ENCODE data around the gene CPAMD8.

Gene CPAMD8

DNA sequence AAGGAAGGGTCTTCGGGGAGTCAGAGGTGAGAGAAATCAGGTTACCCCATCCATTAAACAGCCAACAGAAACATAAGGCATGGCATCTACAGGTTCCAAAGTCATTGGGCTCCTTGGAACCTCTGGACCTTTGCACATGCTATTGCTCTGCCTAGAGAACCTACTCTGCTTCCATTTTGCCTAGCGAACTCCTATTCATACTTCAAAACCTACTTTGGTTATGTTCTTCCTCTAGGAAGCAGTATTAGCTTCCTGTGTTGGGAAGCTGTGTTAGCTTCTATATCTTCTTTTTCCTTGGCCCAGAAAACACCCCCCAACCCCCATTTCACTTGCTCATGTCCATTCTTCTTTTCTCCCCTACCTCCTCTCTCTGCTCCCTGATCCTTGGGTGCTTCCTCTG is 98.3 kb downstream of the CPAMD8 start:
- Histone ChIP-seq H3K9ac (ENCODE audit: low read length) (no peak overlapping the region), H3K36me3 (ENCODE audit: insufficient read depth, low read length) (no peaks in the 10 kb centered on the region), H3K9me3 (ENCODE audit: low read length) (no peaks in the 10 kb centered on the region), H3K4me3 (ENCODE audit: low read depth in 1 of 2, low read length in 2 of 2) (no peak overlapping the region), H3K27me3 (ENCODE audit: control insufficient read depth in 1 of 2, insufficient read depth in 2 of 2, low read length in 2 of 2) (no peaks in the 10 kb centered on the region), H3K27ac (ENCODE audit: low read depth, low read length) (no peak overlapping the region), H3K4me1 (ENCODE audit: insufficient read depth, low read length) (no peaks in the 10 kb centered on the region)

DNA sequence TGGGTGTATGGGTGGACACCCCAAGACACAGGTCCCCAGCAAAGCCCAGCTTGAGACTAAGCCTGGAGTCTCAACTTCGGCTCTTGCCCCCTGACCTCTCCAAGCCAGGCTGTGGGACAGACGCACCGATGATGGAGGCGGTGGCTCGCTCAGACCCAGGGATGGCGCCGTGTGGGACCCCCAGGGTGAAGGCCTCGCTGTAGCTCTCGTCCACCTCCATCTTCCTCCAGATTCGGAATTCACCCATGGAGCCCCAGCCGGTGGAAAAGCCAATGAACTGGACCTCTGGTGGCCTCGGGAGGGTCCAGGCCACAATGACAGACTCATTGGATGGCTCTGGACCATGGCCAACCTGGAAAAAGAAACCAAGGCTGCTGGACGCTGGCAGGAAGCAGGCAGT is 98.7 kb downstream of the CPAMD8 start:
- Histone ChIP-seq H3K36me3 (ENCODE audit: insufficient read depth, low read length) (no peaks in the 10 kb centered on the region), H3K27me3 (ENCODE audit: control insufficient read depth in 1 of 2, insufficient read depth in 2 of 2, low read length in 2 of 2) (no peaks in the 10 kb centered on the region), H3K9me3 (ENCODE audit: low read length) (no peaks in the 10 kb centered on the region), H3K4me3 (ENCODE audit: low read depth in 1 of 2, low read length in 2 of 2) (no peak overlapping the region), H3K27ac (ENCODE audit: low read depth, low read length) (no peak overlapping the region), H3K4me1 (ENCODE audit: insufficient read depth, low read length) (no peaks in the 10 kb centered on the region), H3K9ac (ENCODE audit: low read length) (no peak overlapping the region)

DNA sequence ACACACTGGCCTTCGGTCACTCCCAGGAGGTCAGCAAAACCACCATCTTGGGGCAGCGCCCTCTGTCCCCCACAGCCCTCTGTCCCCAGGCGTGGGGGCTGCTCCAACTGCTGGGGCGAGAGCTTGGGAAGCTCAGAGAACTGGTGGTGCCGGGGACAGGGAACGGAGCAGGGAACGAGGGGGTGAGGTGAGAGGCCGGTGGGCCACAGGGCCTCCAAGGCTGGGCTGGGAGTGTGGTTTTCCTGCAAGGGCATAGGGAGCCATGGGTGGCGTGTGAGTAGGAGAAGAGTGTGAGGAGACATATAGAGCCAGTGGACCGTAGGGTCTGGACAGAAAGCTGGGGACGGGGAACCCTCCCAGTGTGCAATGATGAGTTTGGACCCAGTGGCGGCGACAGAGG is 103.7 kb downstream of the CPAMD8 start:
- Histone ChIP-seq H3K9ac (ENCODE audit: low read length) (no peak overlapping the region), H3K27ac (ENCODE audit: low read depth, low read length) (no peak overlapping the region), H3K36me3 (ENCODE audit: insufficient read depth, low read length) (no peaks in the 10 kb centered on the region), H3K4me1 (ENCODE audit: insufficient read depth, low read length) (no peaks in the 10 kb centered on the region), H3K27me3 (ENCODE audit: control insufficient read depth in 1 of 2, insufficient read depth in 2 of 2, low read length in 2 of 2) (no peaks in the 10 kb centered on the region), H3K4me3 (ENCODE audit: low read depth in 1 of 2, low read length in 2 of 2) (no peak overlapping the region), H3K9me3 (ENCODE audit: low read length) (no peaks in the 10 kb centered on the region)

DNA sequence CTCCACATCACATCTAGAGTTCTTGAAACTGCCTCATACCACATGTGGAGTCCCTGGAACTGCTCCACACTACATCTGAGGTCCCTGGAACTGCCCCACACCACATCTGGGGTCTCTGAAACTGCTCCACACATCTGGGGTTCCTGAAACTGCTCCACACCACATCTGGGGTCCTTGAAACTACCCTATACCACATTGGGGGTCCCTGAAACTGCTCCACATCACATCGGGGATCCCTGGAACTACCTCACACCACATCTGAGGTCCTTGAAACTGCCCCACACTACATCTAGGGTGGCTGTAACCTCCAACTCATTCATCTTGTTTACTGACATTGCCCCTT is 104.0 kb downstream of the CPAMD8 start:
- H3K4me1 ChIP-seq (ENCODE audit: insufficient read depth, low read length): no peaks in the 10 kb centered on the region
- H3K27ac ChIP-seq (ENCODE audit: low read depth, low read length): no peak overlapping the region
- H3K9me3 ChIP-seq (ENCODE audit: low read length): no peaks in the 10 kb centered on the region
- H3K9ac ChIP-seq (ENCODE audit: low read length): no peak overlapping the region
- H3K4me3 ChIP-seq (ENCODE audit: low read depth in 1 of 2, low read length in 2 of 2): no peak overlapping the region
- H3K36me3 ChIP-seq (ENCODE audit: insufficient read depth, low read length): no peaks in the 10 kb centered on the region
- no peaks in the 10 kb centered on the region for H3K27me3 ChIP-seq (ENCODE audit: control insufficient read depth in 1 of 2, insufficient read depth in 2 of 2, low read length in 2 of 2)

DNA sequence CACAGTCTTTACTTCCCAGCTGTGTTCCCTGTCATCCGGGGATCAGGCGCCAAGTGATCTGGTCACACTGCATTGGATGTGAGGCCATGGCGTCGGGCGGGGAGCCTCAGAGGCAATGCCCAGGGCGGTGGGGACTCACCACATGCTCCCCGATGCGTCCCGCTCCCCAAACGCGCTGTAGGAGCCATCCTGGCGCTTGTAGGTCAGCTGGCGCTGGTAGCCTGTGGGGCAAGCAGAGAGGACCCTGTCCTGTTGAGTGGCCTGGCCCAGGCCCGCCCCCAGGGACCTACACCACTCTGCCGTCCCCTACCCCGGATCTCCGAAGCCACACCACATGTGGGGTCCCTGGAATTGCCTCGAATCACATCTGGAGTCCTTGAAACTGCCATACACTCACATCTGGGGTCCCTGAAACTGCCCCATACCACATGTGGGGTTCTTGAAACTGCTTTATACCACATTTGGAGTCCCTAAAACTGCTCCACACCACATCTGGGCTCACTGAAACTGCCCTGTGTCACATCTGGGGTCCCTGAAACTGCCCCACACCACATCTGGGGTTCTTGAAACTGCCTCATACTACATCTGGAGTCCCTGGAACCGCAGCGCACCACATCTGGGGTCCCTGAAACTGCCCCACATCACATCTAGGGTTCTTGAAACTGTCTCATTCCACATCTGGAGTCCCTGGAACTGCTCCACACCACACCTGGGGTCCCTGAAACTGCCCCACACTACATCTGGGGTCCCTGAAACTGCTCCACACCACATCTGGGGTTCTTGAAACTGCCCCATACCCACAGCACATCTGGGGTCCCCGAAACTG is 104.6 kb downstream of the CPAMD8 start:
- Histone ChIP-seq H3K4me3 (ENCODE audit: low read depth in 1 of 2, low read length in 2 of 2) (no peak overlapping the region), H3K9me3 (ENCODE audit: low read length) (no peaks in the 10 kb centered on the region), H3K9ac (ENCODE audit: low read length) (no peak overlapping the region), H3K4me1 (ENCODE audit: insufficient read depth, low read length) (no peaks in the 10 kb centered on the region), H3K36me3 (ENCODE audit: insufficient read depth, low read length) (no peaks in the 10 kb centered on the region), H3K27me3 (ENCODE audit: control insufficient read depth in 1 of 2, insufficient read depth in 2 of 2, low read length in 2 of 2) (no peaks in the 10 kb centered on the region), H3K27ac (ENCODE audit: low read depth, low read length) (no peak overlapping the region)

DNA sequence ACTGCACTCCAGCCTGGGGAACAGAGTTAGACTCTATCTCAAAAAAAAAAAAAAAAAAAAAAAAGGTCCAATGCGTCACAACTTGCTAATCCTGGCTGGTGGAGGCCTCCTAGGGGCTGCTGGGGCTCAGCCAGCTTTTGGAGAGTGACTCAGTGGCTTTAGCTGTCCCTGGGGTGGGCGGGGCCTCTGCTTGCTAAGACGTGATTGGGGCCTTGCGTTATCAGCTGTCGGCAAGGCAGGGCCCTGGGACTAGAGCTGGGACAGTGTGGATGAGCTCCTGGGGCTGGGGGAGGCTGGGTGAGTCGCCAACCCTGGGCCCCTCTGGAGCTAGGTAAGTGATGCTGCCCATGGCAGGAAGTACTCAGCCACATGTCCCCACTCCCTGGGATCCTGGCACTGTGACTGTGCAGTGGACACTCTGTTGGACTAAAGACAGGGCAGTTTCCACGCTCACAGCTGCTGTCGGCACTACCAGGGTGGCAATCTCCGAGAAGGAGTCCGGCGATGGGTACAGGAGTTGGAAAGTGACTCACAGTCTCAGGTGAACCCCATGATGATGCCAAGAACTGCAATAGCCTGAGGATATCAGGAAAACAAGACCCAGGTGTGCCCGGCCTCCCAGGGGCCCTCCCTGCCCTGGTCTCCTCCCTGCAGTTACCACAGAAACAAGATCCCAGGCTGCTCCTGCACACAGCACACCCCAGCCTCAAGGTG is 105.6 kb downstream of the CPAMD8 start:
- Histone ChIP-seq H3K36me3 (ENCODE audit: insufficient read depth, low read length) (no peaks in the 10 kb centered on the region), H3K4me3 (ENCODE audit: low read depth in 1 of 2, low read length in 2 of 2) (no peak overlapping the region), H3K27ac (ENCODE audit: low read depth, low read length) (no peak overlapping the region), H3K4me1 (ENCODE audit: insufficient read depth, low read length) (no peaks in the 10 kb centered on the region), H3K9ac (ENCODE audit: low read length) (no peak overlapping the region), H3K27me3 (ENCODE audit: control insufficient read depth in 1 of 2, insufficient read depth in 2 of 2, low read length in 2 of 2) (no peaks in the 10 kb centered on the region), H3K9me3 (ENCODE audit: low read length) (no peaks in the 10 kb centered on the region)

DNA sequence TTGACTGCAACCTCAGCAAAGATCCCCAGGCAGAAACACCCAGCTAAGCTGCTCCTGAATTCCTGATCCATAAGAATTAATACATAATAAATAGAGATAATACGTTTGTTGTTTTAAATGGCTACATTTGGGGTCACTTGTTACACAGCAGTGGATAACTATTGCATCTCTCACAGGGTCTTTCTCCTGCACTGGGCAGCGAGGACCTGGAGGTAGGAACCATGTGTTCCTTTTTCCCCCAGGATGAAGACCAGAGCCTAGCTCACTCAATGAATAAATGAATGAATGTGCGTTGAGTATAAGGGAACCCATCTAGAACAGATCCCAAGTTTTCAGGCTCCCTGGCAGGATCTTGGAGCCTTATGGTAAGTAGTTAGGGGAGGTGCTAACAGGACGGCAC is 107.1 kb downstream of the CPAMD8 start:
- Histone ChIP-seq H3K4me1 (ENCODE audit: insufficient read depth, low read length) (no peaks in the 10 kb centered on the region), H3K4me3 (ENCODE audit: low read depth in 1 of 2, low read length in 2 of 2) (no peak overlapping the region), H3K27me3 (ENCODE audit: control insufficient read depth in 1 of 2, insufficient read depth in 2 of 2, low read length in 2 of 2) (no peaks in the 10 kb centered on the region), H3K9me3 (ENCODE audit: low read length) (no peaks in the 10 kb centered on the region), H3K27ac (ENCODE audit: low read depth, low read length) (no peak overlapping the region), H3K9ac (ENCODE audit: low read length) (no peak overlapping the region), H3K36me3 (ENCODE audit: insufficient read depth, low read length) (no peaks in the 10 kb centered on the region)

DNA sequence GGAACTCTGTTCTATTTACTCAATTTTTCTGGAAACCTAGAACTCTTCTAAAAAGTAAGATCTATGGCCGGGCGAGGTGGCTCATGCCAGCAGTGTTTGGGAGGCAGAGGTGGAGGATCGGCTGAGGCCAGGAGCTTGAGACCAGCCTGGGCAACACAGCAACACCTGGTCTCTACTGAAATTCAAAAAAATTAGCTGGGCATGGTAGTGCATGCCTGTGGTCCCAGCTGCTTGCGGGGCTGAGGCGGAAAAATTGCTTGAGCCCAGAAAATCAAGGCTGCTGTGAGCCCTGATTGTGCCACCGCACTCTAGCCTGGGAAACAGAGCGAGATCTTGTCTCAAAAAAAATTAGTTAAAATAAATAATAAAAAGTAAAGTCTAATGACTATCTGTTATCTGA is 109.2 kb downstream of the CPAMD8 start:
- no peak overlapping the region for H3K27ac ChIP-seq (ENCODE audit: low read depth, low read length)
- H3K4me1 ChIP-seq (ENCODE audit: insufficient read depth, low read length): no peaks in the 10 kb centered on the region
- H3K27me3 ChIP-seq (ENCODE audit: control insufficient read depth in 1 of 2, insufficient read depth in 2 of 2, low read length in 2 of 2): no peaks in the 10 kb centered on the region
- peaks cover 10% of the 10 kb centered on the region for H3K9me3 ChIP-seq (ENCODE audit: low read length)
- H3K9ac ChIP-seq (ENCODE audit: low read length): no peak overlapping the region
- H3K4me3 ChIP-seq (ENCODE audit: low read depth in 1 of 2, low read length in 2 of 2): no peak overlapping the region
- no peaks in the 10 kb centered on the region for H3K36me3 ChIP-seq (ENCODE audit: insufficient read depth, low read length)

DNA sequence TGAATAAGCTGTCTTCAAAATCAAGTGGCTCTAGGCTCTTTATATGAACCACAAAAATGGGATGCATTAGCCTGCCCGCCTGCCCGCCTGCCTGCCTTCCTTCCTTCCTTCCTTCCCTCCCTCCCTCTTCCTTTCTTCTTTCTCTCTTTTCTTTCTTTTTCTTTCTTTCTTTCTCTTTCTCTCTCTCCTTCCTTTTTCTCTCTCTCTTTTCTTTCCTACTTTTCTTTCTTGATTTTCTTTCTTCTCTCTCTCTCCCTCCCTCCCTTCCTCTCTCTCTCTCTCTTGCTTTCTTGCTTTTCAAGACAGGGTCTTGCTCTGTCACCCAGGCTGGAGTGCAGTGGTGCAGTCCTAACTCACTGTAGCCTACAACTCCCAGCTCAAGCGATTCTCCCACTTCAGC is 110.9 kb downstream of the CPAMD8 start:
- Histone ChIP-seq H3K4me3 (ENCODE audit: low read depth in 1 of 2, low read length in 2 of 2) (no peak overlapping the region), H3K27ac (ENCODE audit: low read depth, low read length) (no peak overlapping the region), H3K4me1 (ENCODE audit: insufficient read depth, low read length) (no peaks in the 10 kb centered on the region), H3K27me3 (ENCODE audit: control insufficient read depth in 1 of 2, insufficient read depth in 2 of 2, low read length in 2 of 2) (no peaks in the 10 kb centered on the region), H3K36me3 (ENCODE audit: insufficient read depth, low read length) (no peaks in the 10 kb centered on the region), H3K9ac (ENCODE audit: low read length) (no peak overlapping the region), H3K9me3 (ENCODE audit: low read length) (peaks cover 10% of the 10 kb centered on the region)

DNA sequence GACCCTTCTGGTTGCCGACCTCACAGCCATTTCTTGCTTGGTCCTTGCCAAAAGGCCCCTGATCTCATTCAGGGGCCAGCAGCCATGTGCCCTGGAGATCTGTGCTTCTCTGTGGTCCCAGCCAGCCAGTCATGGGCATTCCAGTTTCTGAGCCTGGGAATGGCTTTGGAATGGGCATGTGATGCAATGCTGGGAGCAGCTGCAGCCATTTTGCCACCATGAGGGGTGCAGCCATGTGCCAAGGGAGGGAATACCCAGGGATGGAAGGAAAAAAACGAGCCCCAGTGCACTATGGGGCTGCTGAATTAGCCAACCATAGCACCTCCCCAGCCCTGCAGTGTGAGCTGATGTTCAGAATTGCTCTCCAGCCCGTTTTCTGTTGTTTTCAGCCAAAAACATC is 111.5 kb downstream of the CPAMD8 start:
- Histone ChIP-seq H3K4me1 (ENCODE audit: insufficient read depth, low read length) (no peaks in the 10 kb centered on the region), H3K36me3 (ENCODE audit: insufficient read depth, low read length) (no peaks in the 10 kb centered on the region), H3K9me3 (ENCODE audit: low read length) (peaks cover 10% of the 10 kb centered on the region), H3K9ac (ENCODE audit: low read length) (no peak overlapping the region), H3K27ac (ENCODE audit: low read depth, low read length) (no peak overlapping the region), H3K27me3 (ENCODE audit: control insufficient read depth in 1 of 2, insufficient read depth in 2 of 2, low read length in 2 of 2) (no peaks in the 10 kb centered on the region), H3K4me3 (ENCODE audit: low read depth in 1 of 2, low read length in 2 of 2) (no peak overlapping the region)

DNA sequence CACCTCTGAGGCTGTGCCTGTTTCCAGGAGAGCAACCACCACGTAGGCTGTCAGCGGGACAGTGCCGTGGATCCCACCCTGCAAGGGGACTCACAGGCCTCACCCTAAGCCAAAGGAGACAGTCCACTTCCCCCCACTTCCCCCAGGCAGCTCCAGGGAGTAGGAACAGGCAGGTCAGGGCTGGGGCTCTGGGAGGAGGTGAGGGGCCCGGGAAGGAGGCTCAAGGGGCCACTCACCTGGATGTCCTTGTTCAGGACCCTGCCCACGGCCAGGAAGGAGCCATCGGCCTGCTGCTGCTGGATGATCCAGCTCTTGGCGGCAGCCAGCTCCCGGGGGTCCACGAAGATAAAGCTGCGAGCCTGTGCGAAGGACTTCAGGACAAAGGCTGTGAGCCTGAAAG is 112.2 kb downstream of the CPAMD8 start:
- Histone ChIP-seq H3K9me3 (ENCODE audit: low read length) (peaks cover 10% of the 10 kb centered on the region), H3K36me3 (ENCODE audit: insufficient read depth, low read length) (no peaks in the 10 kb centered on the region), H3K27ac (ENCODE audit: low read depth, low read length) (no peak overlapping the region), H3K4me1 (ENCODE audit: insufficient read depth, low read length) (no peaks in the 10 kb centered on the region), H3K9ac (ENCODE audit: low read length) (no peak overlapping the region), H3K27me3 (ENCODE audit: control insufficient read depth in 1 of 2, insufficient read depth in 2 of 2, low read length in 2 of 2) (no peaks in the 10 kb centered on the region), H3K4me3 (ENCODE audit: low read depth in 1 of 2, low read length in 2 of 2) (no peak overlapping the region)

DNA sequence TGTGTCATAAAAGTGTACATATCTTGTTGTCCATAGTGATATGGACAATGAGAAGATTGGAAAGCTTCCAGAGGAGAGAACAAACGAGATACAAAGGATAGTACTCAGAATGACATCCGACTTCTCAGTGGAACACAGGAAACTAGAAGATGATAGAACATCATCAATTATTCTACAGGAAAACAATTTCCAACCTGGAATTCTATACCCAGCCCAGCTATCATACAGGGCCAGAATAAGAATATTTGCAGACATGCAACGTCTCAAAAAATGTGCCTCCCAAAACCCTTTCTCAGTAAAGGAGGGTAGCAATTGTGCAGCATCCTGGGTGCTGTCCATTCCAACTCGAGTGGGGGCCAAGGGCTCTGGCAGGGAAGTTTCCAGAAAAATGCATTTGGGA is 113.8 kb downstream of the CPAMD8 start:
- Histone ChIP-seq H3K9me3 (ENCODE audit: low read length) (peaks cover 10% of the 10 kb centered on the region), H3K27ac (ENCODE audit: low read depth, low read length) (no peak overlapping the region), H3K4me3 (ENCODE audit: low read depth in 1 of 2, low read length in 2 of 2) (no peak overlapping the region), H3K4me1 (ENCODE audit: insufficient read depth, low read length) (no peaks in the 10 kb centered on the region), H3K9ac (ENCODE audit: low read length) (no peak overlapping the region), H3K27me3 (ENCODE audit: control insufficient read depth in 1 of 2, insufficient read depth in 2 of 2, low read length in 2 of 2) (no peaks in the 10 kb centered on the region), H3K36me3 (ENCODE audit: insufficient read depth, low read length) (no peaks in the 10 kb centered on the region)
